NCI-H2171 treated with DMSO at 0.1 percent for 48 hours (cell line): ENCODE results near the gene VANGL2.
A peak's percentile ranks its signal among the peaks of the same experiment; 100 is the strongest.
"Not testable (repeated sequence)": the region's sequence is repeated elsewhere in the genome, so short reads cannot be mapped to it uniquely, and the experiment has no call there.

Experiments used
- DNase-seq: peaks from one replicate; lab custom pipeline; 2025; lab: John Stamatoyannopoulos, UW

The VANGL2 gene

DNA sequence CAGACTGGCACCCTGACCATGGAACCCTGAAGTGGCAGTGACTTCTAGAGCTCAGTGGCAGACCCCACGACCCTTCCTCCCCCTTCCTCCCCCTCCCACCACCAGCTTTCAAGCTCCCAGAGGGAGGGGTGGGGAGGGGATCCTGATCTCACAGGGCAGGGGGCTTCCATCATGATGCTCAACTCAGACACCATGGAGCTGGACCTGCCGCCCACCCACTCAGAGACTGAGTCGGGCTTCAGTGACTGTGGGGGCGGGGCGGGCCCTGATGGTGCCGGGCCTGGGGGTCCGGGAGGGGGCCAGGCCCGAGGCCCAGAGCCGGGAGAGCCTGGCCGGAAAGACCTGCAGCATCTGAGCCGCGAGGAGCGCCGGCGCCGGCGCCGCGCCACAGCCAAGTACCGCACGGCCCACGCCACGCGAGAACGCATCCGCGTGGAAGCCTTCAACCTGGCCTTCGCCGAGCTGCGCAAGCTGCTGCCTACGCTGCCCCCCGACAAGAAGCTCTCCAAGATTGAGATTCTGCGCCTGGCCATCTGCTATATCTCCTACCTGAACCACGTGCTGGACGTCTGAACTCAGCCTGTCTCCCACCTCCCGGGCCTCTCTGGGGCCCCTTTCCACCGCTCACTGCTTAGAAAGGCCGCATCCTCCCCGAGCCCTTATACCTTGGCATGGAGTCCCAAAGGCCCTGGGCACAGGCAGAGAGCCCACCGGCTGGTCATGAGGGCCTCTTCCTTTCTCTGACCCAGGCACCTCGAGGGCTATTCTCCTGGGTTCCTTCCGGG, 29.6 kb upstream of the VANGL2 start:
- no peak for DNase-seq

DNA sequence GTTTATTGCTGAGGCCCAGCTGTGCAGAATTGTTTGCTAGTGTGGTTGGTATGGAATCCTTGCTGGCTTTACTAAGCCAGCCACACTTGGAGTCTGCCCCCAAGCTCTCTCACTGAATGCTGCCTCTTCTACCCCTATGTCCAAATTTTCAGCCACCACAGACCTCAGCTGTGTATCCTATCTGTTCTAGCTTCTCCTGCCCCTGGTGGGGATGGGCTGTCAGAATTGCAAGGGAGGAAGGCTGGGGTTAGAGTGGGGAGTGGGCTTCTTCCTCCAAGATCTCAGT, 29.1 kb upstream of the VANGL2 start:
- no peak for DNase-seq

DNA sequence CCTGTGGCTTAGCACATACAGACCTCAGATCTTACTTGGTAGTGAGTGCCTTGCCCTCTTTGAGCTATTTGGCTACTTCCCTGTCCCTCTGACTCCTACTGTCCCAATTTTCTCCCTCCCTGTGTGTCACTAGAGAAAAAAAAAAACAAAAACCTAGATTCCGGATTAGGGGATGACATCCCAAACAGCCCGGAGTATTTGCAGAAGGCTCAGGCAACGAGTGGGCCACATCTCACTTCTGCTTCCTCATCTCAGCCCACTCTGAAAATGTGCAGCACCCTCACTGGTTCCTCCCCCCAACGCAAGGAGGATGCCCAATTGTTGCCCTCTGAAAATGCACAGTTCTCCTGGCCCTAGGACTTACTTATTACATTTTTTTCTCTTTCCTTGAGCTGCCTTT, 28.6 kb upstream of the VANGL2 start:
- DNase-seq = no peak

DNA sequence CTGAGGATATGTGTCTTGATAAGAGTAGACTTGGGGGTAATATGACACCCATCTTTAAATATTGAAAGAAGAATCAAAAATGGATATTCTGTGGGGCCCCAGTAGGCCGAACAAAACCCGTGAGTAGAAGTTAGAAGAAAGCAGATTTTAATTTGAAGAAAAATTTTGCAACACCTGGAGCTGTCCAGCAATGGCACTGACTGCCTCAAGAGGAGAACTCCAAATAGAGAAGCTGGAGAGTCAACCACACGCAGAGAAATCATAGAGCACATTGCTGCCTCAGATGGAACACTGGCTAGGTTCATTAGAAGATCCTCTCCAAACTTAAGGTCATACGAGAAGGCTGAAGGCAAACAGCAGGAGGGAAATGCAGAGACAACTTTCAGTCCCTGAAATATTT, 26.7 kb upstream of the VANGL2 start:
- no peak for DNase-seq

DNA sequence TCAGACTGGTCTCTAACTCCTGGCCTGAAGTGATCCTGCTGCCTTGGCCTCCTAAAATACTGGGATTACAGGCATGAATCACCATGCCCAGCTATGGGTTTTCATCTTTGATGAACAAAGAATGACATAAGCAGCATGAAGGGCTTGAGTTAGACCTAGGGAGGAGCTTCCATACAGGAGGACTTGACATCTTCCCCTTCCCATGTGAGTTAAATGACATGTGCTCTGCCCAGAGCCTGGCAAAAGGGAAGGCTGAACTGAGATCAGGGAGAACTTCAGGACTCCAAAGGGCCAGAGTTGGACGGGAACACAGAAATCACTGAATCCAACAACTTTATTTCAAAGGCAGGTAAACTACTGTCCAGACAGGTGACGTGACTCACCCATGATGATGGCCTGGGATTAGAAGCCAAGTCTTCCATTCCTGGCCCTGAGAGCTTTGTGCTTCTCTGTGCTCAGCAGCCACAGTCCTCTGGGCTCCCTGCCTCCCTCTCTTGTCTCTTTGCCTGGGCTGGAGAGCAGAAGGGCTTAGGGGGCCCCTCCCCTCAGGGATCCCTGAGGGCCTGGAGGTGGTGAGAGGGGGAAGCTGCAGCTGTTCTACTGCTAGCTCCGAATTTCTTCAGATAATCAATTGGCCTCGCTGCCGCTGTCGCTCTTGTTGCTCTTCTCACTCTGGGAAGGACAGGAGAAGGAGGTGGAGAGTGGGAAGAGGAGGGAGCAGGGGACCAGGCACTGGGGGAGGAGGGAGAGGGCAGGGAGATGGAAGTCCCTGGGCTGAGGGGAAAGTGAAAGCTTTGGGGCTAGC, 25.9 kb upstream of the VANGL2 start:
- peak; percentile 88 for DNase-seq

DNA sequence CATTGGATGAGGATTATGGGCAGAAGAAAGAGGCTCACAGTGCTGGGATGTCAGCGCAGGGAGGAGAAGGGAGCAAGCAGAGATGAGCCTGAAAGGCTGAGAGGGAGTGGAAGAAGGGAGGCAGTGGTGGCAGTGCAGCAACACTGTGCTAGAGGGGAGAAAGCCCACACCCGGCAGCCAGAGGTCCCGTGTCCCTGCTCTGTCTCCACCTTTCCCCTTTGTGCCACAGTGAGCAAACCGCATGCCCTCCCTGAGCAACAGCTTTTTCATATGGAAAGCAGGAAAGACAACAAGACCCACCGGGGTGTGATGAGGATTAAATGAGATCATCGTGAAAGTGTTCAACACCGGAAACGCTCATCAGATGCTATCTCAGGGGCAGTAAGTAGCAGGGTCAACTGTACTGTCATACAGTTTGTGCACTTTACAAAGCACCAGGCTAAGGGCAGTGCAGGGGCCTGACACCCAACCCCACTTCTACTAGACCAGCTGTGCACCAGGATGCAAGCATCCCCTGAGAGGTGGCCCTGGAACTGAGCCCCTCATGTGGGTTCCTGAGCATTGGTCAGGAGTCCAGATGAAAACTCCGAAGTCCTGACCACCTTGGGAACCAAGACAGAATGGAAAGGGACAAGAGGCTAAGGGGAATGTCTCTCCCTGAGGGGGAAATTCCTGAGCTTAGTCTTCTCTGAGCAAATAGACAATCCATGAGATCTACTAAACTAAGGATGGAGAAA, 24.4 kb upstream of the VANGL2 start:
- no peak for DNase-seq

DNA sequence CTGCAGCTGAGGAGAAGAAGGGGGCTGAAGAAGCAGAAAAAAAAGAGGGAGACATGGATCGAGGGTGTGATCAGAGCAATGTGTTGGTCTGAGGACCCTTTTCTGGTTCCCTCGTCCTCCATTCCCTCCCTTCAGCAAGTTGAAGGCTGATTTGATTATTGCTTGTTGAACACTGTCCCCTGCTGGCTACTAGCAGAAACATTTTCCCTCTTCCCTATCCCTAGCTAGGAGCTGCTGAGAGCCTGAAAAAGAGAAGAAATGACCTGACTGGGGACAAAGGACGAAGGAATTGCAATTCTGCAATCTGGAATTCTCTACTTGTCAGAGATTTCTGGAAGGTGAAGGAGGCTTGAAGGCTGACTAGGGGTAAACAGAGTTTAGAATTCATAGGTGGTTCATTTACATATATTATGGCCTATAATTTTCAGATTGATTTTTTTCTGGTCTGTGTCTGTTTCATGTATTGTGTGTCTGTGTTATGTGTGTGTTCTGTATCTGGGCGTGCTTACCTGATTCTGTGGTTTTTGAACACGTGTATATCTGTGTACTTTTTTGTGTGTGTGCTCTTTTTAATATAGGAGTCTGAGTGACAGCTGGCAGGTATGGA, 23.7 kb upstream of the VANGL2 start:
- DNase-seq = peak; percentile 88

DNA sequence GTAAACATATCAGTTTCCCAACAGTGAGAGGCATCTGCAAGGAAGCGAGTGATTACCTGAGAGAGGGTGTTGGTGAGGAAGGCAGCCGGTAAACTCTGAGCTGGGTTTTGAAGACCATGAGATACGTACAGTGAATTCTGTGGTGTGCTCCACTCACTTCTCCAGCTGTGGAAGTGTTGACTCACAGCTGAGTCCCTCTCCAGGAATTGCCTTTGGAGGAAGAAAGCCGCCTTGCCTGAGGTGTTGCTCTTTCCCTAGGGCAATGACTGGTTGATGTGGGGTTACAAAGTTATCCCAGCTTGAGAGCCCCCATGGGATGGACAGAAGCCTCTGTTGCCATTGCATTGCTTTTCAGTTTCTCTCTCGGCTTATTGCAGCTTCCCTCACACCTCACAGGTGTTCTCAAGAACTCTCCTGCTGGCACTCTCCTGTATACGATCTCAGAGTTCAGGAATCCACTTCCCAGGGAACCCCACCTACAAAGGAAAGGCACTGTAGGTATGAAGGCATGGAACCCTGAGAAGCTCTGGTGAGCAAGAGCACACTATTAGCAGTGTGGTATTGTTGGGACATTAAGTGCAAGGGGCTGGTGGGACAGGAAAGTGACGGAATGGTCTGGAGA, 22.7 kb upstream of the VANGL2 start:
- DNase-seq = no peak

DNA sequence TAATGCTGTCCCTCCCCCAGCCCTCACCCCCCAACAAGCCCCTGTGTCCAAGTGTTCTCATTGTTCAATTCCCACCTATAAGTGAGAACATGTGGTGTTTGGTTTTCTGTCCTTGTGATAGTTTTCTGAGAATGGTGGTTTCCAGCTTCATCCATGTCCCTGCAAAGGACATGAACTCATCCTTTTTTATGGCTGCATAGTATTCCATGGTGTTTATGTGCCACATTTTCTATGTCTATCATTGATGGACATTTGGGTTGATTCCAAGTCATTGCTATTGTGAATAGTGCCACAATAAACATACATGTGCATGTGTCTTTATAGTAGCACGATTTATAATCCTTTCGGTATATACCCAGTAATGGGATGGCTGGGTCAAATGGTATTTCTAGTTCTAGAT, 15.6 kb upstream of the VANGL2 start:
- not testable (repeated sequence) for DNase-seq

DNA sequence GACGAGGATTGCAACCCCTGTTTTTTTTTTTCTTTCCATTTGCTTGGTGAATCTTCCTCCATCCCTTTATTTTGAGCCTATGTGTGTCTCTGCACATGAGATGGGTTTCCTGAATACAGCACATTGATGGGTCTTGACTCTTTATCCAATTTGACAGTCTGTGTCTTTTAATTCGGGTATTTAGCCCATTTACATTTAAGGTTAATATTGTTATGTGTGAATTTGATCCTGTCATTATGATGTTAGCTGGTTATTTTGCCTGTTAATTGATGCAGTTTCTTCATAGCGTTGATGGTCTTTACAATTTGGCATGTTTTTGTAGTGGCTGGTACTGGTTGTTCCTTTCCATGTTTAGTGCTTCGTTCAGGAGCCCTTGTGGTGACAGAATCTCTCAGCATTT, 12.0 kb upstream of the VANGL2 start:
- not testable (repeated sequence) for DNase-seq

DNA sequence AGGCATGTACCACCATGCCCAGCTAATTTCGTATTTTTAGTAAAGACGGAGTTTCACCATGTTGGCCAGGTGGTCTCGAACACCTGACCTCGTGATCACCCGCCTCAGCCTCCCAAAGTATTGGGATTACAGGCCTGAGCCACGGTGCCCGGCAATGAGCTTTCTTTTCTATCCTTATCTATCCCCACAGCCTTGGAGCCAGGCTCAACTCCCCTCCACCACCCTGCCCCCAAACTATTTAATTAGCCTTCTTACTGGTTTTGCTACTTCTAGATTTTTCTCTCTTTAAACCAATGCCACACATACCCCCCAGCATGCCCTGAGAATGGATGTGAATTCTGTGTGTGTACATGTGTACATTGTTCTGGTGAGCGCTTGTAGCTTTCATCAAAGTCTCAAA, 5.7 kb upstream of the VANGL2 start:
- no peak for DNase-seq

DNA sequence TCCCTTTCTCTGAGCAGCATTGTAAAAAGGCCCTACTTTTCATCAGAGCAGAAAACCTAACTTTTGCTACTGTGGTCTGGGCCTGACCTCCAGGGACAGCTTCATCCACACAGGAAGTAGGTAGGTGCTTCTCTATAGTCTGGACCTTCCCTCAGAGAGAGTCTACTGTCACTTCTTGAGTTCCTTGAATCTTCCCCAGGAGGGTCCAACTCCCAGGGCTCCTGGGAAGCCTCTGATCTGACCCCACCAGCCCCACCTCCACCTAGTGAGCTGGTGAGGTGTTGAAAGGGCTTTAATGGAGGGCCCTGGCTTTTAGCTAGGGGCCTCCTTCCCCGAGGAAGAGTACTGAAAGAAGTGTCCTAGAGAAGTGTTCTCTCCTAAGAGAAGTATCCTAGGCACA, 2.7 kb upstream of the VANGL2 start:
- DNase-seq = no peak

DNA sequence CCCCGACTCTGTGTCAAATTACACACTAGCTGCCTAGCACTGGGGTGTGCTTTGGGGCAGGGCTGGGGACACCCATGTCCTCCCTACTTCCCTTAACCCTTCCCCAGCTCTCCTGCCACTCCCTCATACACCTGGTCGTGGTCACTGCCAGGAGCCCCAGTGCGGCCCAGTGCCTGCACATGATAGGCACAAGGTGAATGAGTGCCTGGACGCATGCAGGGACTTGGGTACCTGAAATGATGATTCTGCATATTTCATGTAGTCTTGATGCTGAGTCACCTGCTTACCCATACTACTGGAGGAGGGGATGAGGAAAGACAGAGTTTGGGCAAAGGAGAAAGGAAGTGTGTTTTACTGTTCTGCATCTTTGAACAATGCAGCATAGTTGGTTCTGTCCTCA, 1.5 kb upstream of the VANGL2 start:
- DNase-seq = no peak

DNA sequence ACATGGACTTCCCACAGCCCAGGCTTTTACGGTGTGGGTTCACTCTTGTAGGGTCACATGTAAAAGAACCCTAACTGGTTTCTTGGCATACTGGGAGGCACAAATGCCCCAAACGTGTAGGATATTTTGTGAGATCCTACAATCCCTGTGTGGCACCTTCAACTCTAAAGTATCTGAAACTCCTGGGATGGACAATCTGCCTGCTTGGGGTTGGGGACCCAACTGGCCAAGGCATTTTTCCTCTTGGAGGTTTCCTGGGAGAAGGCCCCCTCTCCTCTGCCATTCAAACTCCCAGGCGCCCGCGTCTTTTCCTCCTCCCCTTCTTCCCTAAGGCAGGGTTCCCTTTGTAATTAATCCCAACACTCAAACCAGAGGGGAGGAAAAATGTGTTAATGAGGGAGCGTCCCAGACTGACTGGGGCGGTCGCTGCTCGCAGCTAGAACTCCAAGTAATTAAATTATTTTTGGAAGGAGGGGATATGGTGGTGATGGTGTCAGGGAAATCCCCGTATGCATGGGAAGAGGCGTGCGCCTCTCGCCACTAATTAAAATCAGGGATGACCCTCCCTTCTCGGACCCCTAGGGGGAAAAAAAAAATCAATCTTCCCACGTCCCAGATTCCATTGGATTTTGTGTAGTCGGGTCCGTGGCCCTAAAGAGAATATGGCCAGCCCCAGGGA, 681 bp upstream of the VANGL2 start:
- DNase-seq = no peak

DNA sequence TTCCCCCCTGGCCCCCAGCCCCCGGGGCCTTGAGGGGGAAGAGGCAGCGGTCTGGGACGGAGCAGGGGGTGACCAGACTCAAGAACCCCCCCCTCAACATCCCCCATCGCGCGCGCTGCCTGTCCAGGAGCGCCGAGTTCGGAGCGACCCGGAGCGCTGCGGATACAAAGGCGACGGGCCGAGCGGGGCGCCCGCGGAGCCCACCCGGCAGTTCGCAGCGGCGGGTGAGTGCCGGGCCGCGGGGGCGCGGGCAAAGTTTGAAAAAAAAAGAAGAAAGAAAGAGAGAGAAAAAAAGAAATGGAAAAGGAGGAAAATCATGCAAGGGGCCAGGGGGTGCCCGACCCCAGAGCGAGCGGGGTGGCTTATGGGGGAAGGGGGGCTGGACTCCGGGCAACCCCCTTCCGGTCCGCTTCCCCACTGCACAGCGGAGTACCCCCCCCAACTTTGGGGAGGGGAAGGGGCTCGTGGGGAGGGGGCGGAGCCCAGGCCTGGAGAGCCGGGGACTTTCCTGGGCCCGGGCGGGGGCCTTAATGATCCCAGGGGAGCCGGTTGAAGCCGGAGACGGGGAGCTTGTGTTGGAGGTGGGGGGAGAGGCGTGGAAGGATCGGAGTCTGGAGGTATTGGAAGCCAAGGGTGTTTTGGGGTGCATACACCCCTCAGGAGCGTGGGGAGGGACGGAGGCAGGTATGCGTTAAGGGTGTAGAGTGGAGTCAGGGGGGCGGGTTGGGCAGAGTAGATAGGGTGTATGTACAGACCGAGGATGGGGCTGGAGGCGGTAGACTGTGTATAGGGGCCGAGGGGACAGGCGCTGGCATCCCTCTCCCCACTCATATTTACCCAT, 502 bp downstream of the VANGL2 start:
- DNase-seq = peak; percentile 39

DNA sequence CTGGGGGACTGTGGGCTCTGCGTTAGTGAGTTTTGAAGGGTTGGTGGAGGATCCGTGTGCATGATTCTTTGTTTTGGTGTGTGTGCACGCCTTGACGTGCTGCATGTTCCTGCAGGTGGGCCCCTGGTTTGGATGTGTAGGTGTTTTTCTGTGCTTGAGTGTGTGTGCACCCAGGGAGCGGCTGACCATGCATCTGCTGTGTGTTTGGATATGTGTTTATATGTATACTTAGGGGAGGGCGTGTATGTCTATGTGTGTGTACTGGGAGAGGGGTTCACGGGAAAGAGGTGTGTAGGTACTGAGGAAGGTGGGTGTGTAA, 1.1 kb downstream of the VANGL2 start:
- DNase-seq = no peak

DNA sequence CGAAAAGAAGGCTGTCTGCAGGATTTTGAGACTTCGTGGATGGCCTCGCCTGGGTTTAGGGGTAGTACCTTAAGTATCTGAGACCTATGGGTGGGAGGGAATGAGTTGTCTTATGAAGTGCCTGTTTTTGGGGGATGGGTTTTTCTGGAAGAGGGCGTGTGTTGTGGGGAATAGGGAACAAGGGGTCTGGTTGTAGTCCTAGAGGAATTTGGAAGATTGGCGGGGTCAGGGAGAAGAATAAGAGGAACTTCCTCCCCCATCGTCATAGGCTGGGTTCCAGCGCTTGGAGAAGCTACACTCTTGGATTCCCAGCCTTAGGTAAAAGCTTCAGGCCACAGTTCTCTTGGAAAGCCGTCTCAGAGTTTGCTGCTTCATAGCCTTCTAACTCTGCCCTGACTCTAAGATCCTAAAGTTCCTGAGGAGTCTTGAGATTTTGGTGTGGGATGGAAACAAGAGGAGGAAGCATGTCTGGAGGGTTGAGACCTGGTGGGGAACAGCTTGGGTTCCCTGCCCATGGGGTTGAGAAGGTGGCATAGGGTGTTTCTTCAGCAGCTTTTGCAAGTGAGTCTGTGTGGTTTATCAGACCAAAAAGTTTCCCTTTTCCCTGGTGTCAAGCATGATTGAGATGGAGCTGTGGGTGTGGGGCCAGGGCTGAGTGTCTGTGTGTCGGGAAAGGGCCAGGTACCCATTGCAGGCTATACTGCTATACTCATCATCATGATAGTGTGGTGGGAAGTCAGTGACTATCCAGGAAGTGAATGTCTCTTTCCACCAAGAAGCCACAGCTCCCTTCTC, 1.8 kb downstream of the VANGL2 start:
- no peak for DNase-seq

DNA sequence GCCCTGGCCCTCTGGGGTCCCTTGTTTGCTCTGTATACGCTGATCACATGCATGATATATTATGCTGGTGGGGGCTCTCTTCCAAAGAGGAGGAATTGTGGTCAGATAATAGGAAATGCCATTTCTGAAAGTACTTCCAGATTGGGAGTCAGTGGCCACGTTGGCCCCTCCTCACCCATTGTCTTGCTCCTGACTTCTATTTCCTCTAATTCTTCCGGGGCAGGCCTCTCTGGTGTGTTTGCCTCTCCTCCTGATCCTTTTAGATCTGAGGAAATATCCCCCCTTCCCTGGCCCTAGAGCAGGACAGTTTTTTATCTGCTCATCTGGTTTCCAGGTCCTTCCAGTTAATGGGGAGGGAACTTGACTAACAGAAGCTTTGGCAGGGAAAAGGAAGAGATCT, 2.9 kb downstream of the VANGL2 start:
- no peak for DNase-seq

DNA sequence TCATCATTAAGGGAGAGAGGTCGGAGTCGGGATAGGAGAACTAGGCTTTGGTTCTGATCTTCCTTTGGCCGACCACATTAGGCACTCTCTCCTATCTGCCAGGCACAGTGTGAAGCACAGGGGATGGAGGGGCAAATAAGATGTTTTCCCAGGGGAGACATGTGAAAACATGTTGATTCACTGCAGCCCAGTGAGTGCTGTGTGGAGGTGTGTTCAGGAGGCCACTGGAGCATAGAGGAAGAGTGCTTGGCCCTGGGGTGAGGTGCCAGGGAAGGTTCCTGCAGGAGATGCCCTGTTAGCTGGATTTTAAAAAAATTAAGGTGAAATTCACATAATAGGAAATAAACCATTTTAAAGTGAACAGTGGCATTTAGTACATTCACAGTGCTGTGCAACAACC, 3.7 kb downstream of the VANGL2 start:
- no peak for DNase-seq

DNA sequence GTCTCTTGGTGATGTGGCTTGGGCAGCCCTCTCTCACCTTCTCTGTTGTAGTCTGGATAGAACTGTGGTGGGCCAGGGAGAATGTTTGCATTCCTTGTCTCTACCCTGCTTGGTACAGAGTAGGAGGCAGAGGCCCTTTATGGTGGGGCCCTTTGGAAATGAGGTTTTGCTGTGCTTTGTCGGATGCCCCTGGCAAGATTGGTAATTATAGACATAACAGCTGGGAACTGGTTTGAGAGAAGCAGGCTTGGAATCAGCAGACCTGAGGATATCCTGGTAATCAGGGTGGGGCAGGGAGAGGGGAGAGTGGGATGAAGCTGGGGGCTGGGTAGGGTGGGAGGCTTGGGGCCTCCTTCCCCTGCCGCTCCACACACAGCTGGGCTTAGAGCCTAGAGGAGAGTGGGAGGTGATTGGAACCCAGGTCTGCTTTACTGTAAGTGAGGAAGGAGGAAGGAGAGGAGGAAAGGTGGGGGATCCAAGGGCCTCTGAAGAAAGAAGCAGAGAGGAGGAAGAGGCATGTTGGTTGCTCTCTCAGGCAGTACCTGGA, 5.0 kb downstream of the VANGL2 start:
- no peak for DNase-seq
